LoVo (cell line): ENCODE measurements around the gene SLC16A1.
A peak's percentile ranks its signal among the peaks of the same experiment; 100 is the strongest.
"Not testable (repeated sequence)": the region's sequence is repeated elsewhere in the genome, so short reads cannot be mapped to it uniquely, and the experiment has no call there.

Experiments used
- DNase-seq: peaks from one replicate; pipeline ENCODE4 v3.0.0-alpha.2; 2016; ENCODE audit warnings: low spot score

SLC16A1 gene

GRCh38 chr1:112955773-112956543, at the start of gene SLC16A1:
SLC16A1 (minus strand) TSS chr1:112956196; CDS start chr1:112929308, 26,888 bp downstream.
- peak; percentile 96 for DNase-seq

- no peak for DNase-seq
Measured at GRCh38 chr1:113003751-113004690, 48.0 kb upstream of the SLC16A1 start.

GRCh38 chr1:113002297-113002696, 46.3 kb upstream of the SLC16A1 start:
- no peak for DNase-seq

- no peak for DNase-seq
Measured at GRCh38 chr1:112998592-112999235, 42.7 kb upstream of the SLC16A1 start.

GRCh38 chr1:112997781-112998180, 41.8 kb upstream of the SLC16A1 start:
- DNase-seq = no peak

GRCh38 chr1:112995890-112996289, 39.9 kb upstream of the SLC16A1 start:
- DNase-seq = no peak

- not testable (repeated sequence) for DNase-seq
Measured at GRCh38 chr1:112995021-112995420, 39.0 kb upstream of the SLC16A1 start.

GRCh38 chr1:112992780-112993179, 36.8 kb upstream of the SLC16A1 start:
- DNase-seq = no peak

GRCh38 chr1:112991402-112992120, 35.6 kb upstream of the SLC16A1 start:
- no peak for DNase-seq

- DNase-seq = no peak
Measured at GRCh38 chr1:112990271-112990670, 34.3 kb upstream of the SLC16A1 start.

GRCh38 chr1:112988367-112988766, 32.4 kb upstream of the SLC16A1 start:
- no peak for DNase-seq

GRCh38 chr1:112985123-112985522, 29.1 kb upstream of the SLC16A1 start:
- DNase-seq = no peak

GRCh38 chr1:112983537-112984131, 27.6 kb upstream of the SLC16A1 start:
- no peak for DNase-seq

GRCh38 chr1:112982853-112983536, 27.0 kb upstream of the SLC16A1 start:
- DNase-seq = no peak

- no peak for DNase-seq
Measured at GRCh38 chr1:112982328-112982727, 26.3 kb upstream of the SLC16A1 start.

GRCh38 chr1:112981834-112982233, 25.8 kb upstream of the SLC16A1 start:
- not testable (repeated sequence) for DNase-seq

GRCh38 chr1:112981426-112981825, 25.4 kb upstream of the SLC16A1 start:
- DNase-seq = no peak

GRCh38 chr1:112975336-112975735, 19.3 kb upstream of the SLC16A1 start:
- DNase-seq = no peak

- DNase-seq = no peak
Measured at GRCh38 chr1:112974646-112975045, 18.6 kb upstream of the SLC16A1 start.

GRCh38 chr1:112973788-112974187, 17.8 kb upstream of the SLC16A1 start:
- DNase-seq = no peak

- DNase-seq = no peak
Measured at GRCh38 chr1:112971006-112971405, 15.0 kb upstream of the SLC16A1 start.
